Caco-2 (cell line): Measurements from ENCODE around the gene RNF130. TPM values are rescaled to one million over a fixed set of nuclear protein-coding genes. Genes with fewer than 3 reads are reported as not detected.

Experiments
- BruUV-seq: library from RNA; stranded (reverse); fragments of 400-500 nt; replicated peaks from 2 replicates; lab custom pipeline; 2021; lab: Mats Ljungman, UMichigan
- CTCF ChIA-PET: fragments of 300-600 bp; sonication (Branson Sonifier 250); formaldehyde crosslinking; loops from one replicate; lab custom pipeline; 2022; ENCODE audit warnings: antibody characterized with exemption; lab: Charles Lee
- POLR2A ChIA-PET: fragments of 300-600 bp; sonication (Branson Sonifier 250); formaldehyde crosslinking; loops from one replicate; lab custom pipeline; 2022; ENCODE audit warnings: antibody characterized with exemption; lab: Charles Lee
- DNase-seq, 2 experiments: peaks; one replicate each; pipeline versions ENCODE4 v3.0.0 to v3.0.0-alpha.2; 2020 to 2022
- H3K27me3 ChIP-seq: replicated peaks from 2 replicates; pipeline ENCODE4 v1.6.0; 2011; ENCODE audit warnings: low read length; ENCODE audit not compliant: control insufficient read depth, insufficient read depth
- H3K36me3 ChIP-seq: 2 replicates; pipeline ENCODE4 v1.5.1; 2011; ENCODE audit warnings: low read length; ENCODE audit not compliant: control insufficient read depth, insufficient read depth
- H3K4me1 ChIP-seq: fragments of 250-450 bp; sonication (Bioruptor Pico); 2 replicates; pipeline ENCODE4 v1.5.1; 2020; ENCODE audit warnings: mild to moderate bottlenecking
- H3K4me3 ChIP-seq: 2 replicates; pipeline ENCODE4 v1.5.1; 2011; ENCODE audit warnings: low read depth, mild to moderate bottlenecking, control low read depth, low read length
- H3K9me3 ChIP-seq: fragments of 250-450 bp; sonication (Bioruptor Pico); 2 replicates; pipeline ENCODE4 v1.5.1; 2020; ENCODE audit warnings: mild to moderate bottlenecking, moderate library complexity
- H3K27ac Mint-ChIP-seq: one replicate; pipeline ENCODE4 v1.8.0; 2022; ENCODE audit warnings: mixed read lengths; ENCODE audit not compliant: unreplicated experiment
- H3K27me3 Mint-ChIP-seq: one replicate; pipeline ENCODE4 v1.8.0; 2022; ENCODE audit warnings: mixed read lengths; ENCODE audit not compliant: insufficient read depth, unreplicated experiment
- H3K36me3 Mint-ChIP-seq: one replicate; pipeline ENCODE4 v1.8.0; 2022; ENCODE audit warnings: mild to moderate bottlenecking, mixed read lengths; ENCODE audit not compliant: insufficient read depth, unreplicated experiment
- H3K4me1 Mint-ChIP-seq: one replicate; pipeline ENCODE4 v1.8.0; 2022; ENCODE audit warnings: low read depth, mixed read lengths; ENCODE audit not compliant: unreplicated experiment
- H3K4me3 Mint-ChIP-seq: one replicate; pipeline ENCODE4 v1.8.0; 2022; ENCODE audit warnings: mild to moderate bottlenecking, moderate library complexity, mixed read lengths; ENCODE audit not compliant: unreplicated experiment
- H3K9me3 Mint-ChIP-seq: one replicate; pipeline ENCODE4 v1.8.0; 2022; ENCODE audit warnings: mixed read lengths; ENCODE audit not compliant: unreplicated experiment
- intact Hi-C: fragments of 100-400 bp; cut with micrococcal nuclease; formaldehyde crosslinking; loops from one replicate; pipeline ENCODE4 v1.10.0; 2022; ENCODE audit not compliant: unreplicated experiment
- total RNA-seq: library from RNA; stranded (reverse); gene quantifications from 2 replicates; pipeline ENCODE4 v1.2.3, GENCODE V29; 2022
- TF ChIP-seq, protein P1 (sequence below), 2 experiments: fragments of 200-600 bp in 1 of 2; IDR thresholded peaks; 1 replicate in 1 of 2; 2 replicates in 1 of 2; pipeline versions ENCODE4 v1.5.1 to v1.8.0; 2011 to 2022; ENCODE audit warnings: antibody characterized with exemption in 1 of 2, control low read depth in 1 of 2, inconsistent platforms in 1 of 2, low read depth in 1 of 2, low read length in 1 of 2, mild to moderate bottlenecking in 1 of 2, moderate library complexity in 1 of 2; ENCODE audit not compliant: insufficient read depth in 1 of 2, severe bottlenecking in 1 of 2, unreplicated experiment in 1 of 2

Gene RNF130
- total RNA-seq, 1 experiment from 2014 or later: 34.5 TPM

GRCh38 chr5:180107005-180107404 lies 35.4 kb upstream of the RNF130 start:
- ChIA-PET POLR2A (no interaction called here), CTCF (no interaction called here)
- no peak overlapping the region for H3K4me3 ChIP-seq
- Mint-ChIP-seq H3K36me3 (no peaks in the 10 kb centered on the region), H3K4me3 (no peak overlapping the region), H3K27me3 (peaks cover 15% of the 10 kb centered on the region), H3K27ac (no peak overlapping the region), H3K9me3 (peaks cover 29% of the 10 kb centered on the region), H3K4me1 (no peaks in the 10 kb centered on the region)
- H3K9me3 ChIP-seq: peaks cover 18% of the 10 kb centered on the region
- TF ChIP-seq, protein P1, sequence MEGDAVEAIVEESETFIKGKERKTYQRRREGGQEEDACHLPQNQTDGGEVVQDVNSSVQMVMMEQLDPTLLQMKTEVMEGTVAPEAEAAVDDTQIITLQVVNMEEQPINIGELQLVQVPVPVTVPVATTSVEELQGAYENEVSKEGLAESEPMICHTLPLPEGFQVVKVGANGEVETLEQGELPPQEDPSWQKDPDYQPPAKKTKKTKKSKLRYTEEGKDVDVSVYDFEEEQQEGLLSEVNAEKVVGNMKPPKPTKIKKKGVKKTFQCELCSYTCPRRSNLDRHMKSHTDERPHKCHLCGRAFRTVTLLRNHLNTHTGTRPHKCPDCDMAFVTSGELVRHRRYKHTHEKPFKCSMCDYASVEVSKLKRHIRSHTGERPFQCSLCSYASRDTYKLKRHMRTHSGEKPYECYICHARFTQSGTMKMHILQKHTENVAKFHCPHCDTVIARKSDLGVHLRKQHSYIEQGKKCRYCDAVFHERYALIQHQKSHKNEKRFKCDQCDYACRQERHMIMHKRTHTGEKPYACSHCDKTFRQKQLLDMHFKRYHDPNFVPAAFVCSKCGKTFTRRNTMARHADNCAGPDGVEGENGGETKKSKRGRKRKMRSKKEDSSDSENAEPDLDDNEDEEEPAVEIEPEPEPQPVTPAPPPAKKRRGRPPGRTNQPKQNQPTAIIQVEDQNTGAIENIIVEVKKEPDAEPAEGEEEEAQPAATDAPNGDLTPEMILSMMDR (IDR thresholded peaks at IDR 0.05; ENCODE audit: insufficient read depth in 1 of 2, low read depth in 1 of 2, low read length in 1 of 2, severe bottlenecking in 1 of 2, unreplicated experiment in 1 of 2): no peak
- no peak for DNase-seq
- intact Hi-C loops: no loop called here
- BruUV-seq: no TSS peak
- H3K36me3 ChIP-seq: no peaks in the 10 kb centered on the region
- no peaks in the 10 kb centered on the region for H3K27me3 ChIP-seq
- H3K4me1 ChIP-seq: no peaks in the 10 kb centered on the region

DNA sequence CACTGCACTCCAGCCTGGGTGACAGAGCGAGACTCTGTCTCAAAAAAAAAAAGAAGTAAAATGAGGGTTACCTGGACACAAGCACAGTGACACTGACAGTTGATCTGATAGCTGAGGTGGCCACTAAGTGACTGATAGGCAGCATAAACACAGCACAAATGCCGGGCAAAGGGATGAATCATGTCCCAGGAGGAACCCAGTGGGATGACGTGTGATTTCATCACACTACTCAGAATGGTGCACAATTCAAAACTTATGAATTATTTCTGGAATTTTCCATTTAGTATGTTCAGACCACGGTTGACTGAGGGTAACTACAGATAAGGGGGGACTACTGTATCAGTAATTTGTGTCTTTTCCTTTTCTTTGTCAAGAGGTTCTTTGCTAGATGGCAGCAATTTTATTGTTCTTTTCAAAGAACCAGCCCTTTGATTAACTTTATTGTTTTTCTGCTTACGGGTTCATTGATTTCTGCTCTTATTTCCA lies 34.3 kb upstream of the RNF130 start:
- POLR2A ChIA-PET: no interaction called here
- no peaks in the 10 kb centered on the region for H3K36me3 Mint-ChIP-seq
- Histone ChIP-seq H3K36me3 (no peaks in the 10 kb centered on the region), H3K4me1 (no peaks in the 10 kb centered on the region), H3K4me3 (no peak overlapping the region), H3K9me3 (peaks cover 18% of the 10 kb centered on the region), H3K27me3 (no peaks in the 10 kb centered on the region)
- intact Hi-C loops: no loop called here
- CTCF ChIA-PET: no interaction called here
- no peaks in the 10 kb centered on the region for H3K4me1 Mint-ChIP-seq
- TF ChIP-seq, protein P1 (IDR thresholded peaks at IDR 0.05; ENCODE audit: insufficient read depth in 1 of 2, low read depth in 1 of 2, low read length in 1 of 2, severe bottlenecking in 1 of 2, unreplicated experiment in 1 of 2): no peak
- BruUV-seq: no TSS peak
- H3K27ac Mint-ChIP-seq: no peak overlapping the region
- H3K9me3 Mint-ChIP-seq: peaks cover 29% of the 10 kb centered on the region
- no peak for DNase-seq
- H3K27me3 Mint-ChIP-seq: peaks cover 15% of the 10 kb centered on the region
- H3K4me3 Mint-ChIP-seq: no peak overlapping the region

- Mint-ChIP-seq H3K27ac (no peak overlapping the region), H3K4me1 (no peaks in the 10 kb centered on the region)
- intact Hi-C loops: no loop called here
Observed at GRCh38 chr5:180104168-180104530, 32.6 kb upstream of the RNF130 start.

More at GRCh38 chr5:180104168-180104530, 32.6 kb upstream of the RNF130 start:
- Mint-ChIP-seq H3K9me3 (peaks cover 29% of the 10 kb centered on the region), H3K36me3 (no peaks in the 10 kb centered on the region), H3K27me3 (peaks cover 13% of the 10 kb centered on the region), H3K4me3 (no peak overlapping the region)
- Histone ChIP-seq H3K36me3 (no peaks in the 10 kb centered on the region), H3K9me3 (peaks cover 18% of the 10 kb centered on the region), H3K4me1 (no peaks in the 10 kb centered on the region), H3K27me3 (no peaks in the 10 kb centered on the region; the same call in 1 of the 2 replicates), H3K4me3 (no peak overlapping the region)
- ChIA-PET POLR2A (no interaction called here), CTCF (no interaction called here)
- no peak for DNase-seq
- TF ChIP-seq, protein P1 (IDR thresholded peaks at IDR 0.05; ENCODE audit: insufficient read depth in 1 of 2, low read depth in 1 of 2, low read length in 1 of 2, severe bottlenecking in 1 of 2, unreplicated experiment in 1 of 2): no peak
- BruUV-seq: no TSS peak
